PC-9 (cell line): Measurements from ENCODE around the gene SLC22A2. TPM values are rescaled to one million over a fixed set of nuclear protein-coding genes. Genes with fewer than 3 reads are reported as not detected.

Source experiments
- BruUV-seq: library from RNA; stranded (reverse); fragments of 400-500 nt; replicated peaks from 2 replicates; lab custom pipeline; 2021; lab: Mats Ljungman, UMichigan
- CTCF ChIA-PET: fragments of 300-600 bp; sonication (Branson Sonifier 250); formaldehyde crosslinking; loops from one replicate; lab custom pipeline; 2022; ENCODE audit warnings: antibody characterized with exemption; lab: Charles Lee
- POLR2A ChIA-PET: fragments of 300-600 bp; sonication (Branson Sonifier 250); formaldehyde crosslinking; loops from one replicate; lab custom pipeline; 2022; ENCODE audit warnings: antibody characterized with exemption; ENCODE audit not compliant: unreplicated experiment; lab: Charles Lee
- DNase-seq, 2 experiments: peaks; one replicate each; pipeline versions ENCODE4 v3.0.0 to v3.0.0-alpha.2; 2015 to 2022; ENCODE audit warnings: mixed read lengths in 1 of 2
- H2AFZ ChIP-seq: fragments of 200-600 bp; sonication (generic); 2 replicates; pipeline ENCODE4 v1.8.1; 2017; ENCODE audit warnings: antibody characterized with exemption
- H3F3A ChIP-seq: fragments of 200-600 bp; sonication (generic); 2 replicates; pipeline ENCODE4 v1.8.1; 2017; ENCODE audit warnings: antibody characterized with exemption, mild to moderate bottlenecking, low read depth; ENCODE audit not compliant: insufficient read depth
- H3K27ac ChIP-seq: fragments of 200-600 bp; sonication (generic); 2 replicates; pipeline ENCODE4 v1.6.1; 2016; ENCODE audit warnings: mixed run types
- H3K27me3 ChIP-seq: fragments of 200-600 bp; sonication (generic); 2 replicates; pipeline ENCODE4 v1.6.1; 2016; ENCODE audit warnings: low read depth, mixed run types; ENCODE audit not compliant: insufficient read depth
- H3K36me3 ChIP-seq: fragments of 200-600 bp; sonication (generic); 2 replicates; pipeline ENCODE4 v1.6.1; 2016; ENCODE audit warnings: low read depth, mixed run types
- H3K4me1 ChIP-seq: fragments of 200-600 bp; sonication (generic); replicated peaks from 2 replicates; pipeline ENCODE4 v1.6.1; 2016; ENCODE audit warnings: mixed run types; ENCODE audit not compliant: insufficient read depth
- H3K4me2 ChIP-seq: fragments of 200-600 bp; sonication (generic); 2 replicates; pipeline ENCODE4 v1.6.1; 2017; ENCODE audit warnings: mixed run types
- H3K4me3 ChIP-seq: fragments of 200-600 bp; sonication (generic); 2 replicates; pipeline ENCODE4 v1.6.1; 2016; ENCODE audit warnings: mixed run types
- H3K79me2 ChIP-seq: fragments of 200-600 bp; sonication (generic); 2 replicates; pipeline ENCODE4 v1.6.1; 2017; ENCODE audit warnings: low read depth, mixed run types
- H3K9me2 ChIP-seq: fragments of 200-600 bp; sonication (generic); 2 replicates; pipeline ENCODE4 v1.8.1; 2017; ENCODE audit warnings: mild to moderate bottlenecking; ENCODE audit not compliant: insufficient read depth
- H3K9me3 ChIP-seq: fragments of 200-600 bp; sonication (generic); 2 replicates; pipeline ENCODE4 v1.8.1; 2016; ENCODE audit warnings: low read depth; ENCODE audit not compliant: insufficient read depth
- H4K20me1 ChIP-seq: fragments of 200-600 bp; sonication (generic); 2 replicates; pipeline ENCODE4 v1.8.1; 2017; ENCODE audit not compliant: insufficient read depth
- CTCF ChIP-seq: fragments of 200-600 bp; sonication (generic); conservative IDR thresholded peaks from 2 replicates; pipeline ENCODE4 v1.6.1; 2017; ENCODE audit warnings: mixed run types, antibody characterized with exemption, mild to moderate bottlenecking, moderate library complexity
- EZH2 ChIP-seq: fragments of 200-600 bp; sonication (generic); IDR thresholded peaks from 2 replicates; pipeline ENCODE4 v1.8.0; 2017; ENCODE audit warnings: antibody characterized with exemption, low read depth
- intact Hi-C: fragments of 100-400 bp; cut with micrococcal nuclease; formaldehyde crosslinking; loops from one replicate; pipeline ENCODE4 v1.10.0; 2022; ENCODE audit not compliant: unreplicated experiment
- total RNA-seq: library from RNA; stranded (reverse); gene quantifications from 2 replicates; pipeline ENCODE4 v1.2.3, GENCODE V29; 2021

The SLC22A2 gene
- total RNA-seq, 1 experiment from 2014 or later, result not detected

DNA sequence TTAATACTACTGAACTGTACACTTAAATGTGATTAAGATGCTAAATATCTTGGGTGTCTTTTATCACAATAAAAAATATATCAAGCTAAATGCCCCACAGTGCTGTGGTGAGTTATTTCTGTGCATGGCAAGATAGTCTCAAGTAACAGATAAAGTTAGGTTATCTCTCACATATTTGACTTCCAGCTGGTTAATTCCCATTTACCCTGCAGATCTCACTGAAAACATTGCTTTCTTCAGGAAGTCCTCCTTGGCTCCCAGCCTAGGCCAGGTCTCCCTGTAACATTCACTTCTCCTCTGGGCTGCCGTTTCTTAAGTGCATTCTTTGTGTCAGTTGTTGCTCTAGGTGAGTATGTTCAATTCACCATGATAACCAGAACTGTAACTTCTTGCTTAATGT is 77.9 kb downstream of the SLC22A2 start:
- no TSS peak for BruUV-seq
- DNase-seq, result no peak
- CTCF ChIA-PET, result no interaction called here
- H3K9me2 ChIP-seq, result no peaks in the 10 kb centered on the region
- H3K79me2 ChIP-seq, result no peaks in the 10 kb centered on the region
- H3K9me3 ChIP-seq, result no peaks in the 10 kb centered on the region
- no peaks in the 10 kb centered on the region for H4K20me1 ChIP-seq
- no peak overlapping the region for H2AFZ ChIP-seq
- H3K4me1 ChIP-seq, result no peaks in the 10 kb centered on the region
- no peaks in the 10 kb centered on the region for H3K27me3 ChIP-seq
- POLR2A ChIA-PET, result no interaction called here
- no peak overlapping the region for H3K27ac ChIP-seq
- TF ChIP-seq CTCF (no peak), EZH2 (no peak)
- no peaks in the 10 kb centered on the region for H3F3A ChIP-seq
- no peak overlapping the region for H3K4me2 ChIP-seq
- no peak overlapping the region for H3K4me3 ChIP-seq
- intact Hi-C loops, result no loop called here
- no peaks in the 10 kb centered on the region for H3K36me3 ChIP-seq

DNA sequence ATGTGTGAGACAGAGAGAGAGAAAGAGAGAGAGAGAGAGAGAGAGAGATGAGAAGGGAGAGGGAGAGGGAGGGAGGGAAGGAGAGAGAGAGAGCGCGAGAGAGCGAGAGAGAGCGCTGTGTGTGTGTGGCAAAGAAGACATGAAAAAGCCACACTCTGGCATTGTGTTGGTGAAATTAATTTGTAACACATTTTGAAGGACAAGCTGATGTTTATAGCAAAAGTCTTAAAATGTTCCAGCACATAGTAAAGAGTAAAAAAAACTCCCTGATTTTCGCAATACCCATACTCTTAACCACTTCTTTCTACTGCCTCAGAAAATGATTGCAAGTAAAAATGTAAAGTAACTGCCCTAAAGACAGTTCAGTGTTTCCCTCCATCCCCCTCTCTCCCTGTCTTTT is 80.3 kb downstream of the SLC22A2 start:
- Histone ChIP-seq H3K27ac (no peak overlapping the region), H3F3A (no peaks in the 10 kb centered on the region), H3K9me3 (no peaks in the 10 kb centered on the region), H3K4me2 (no peak overlapping the region), H2AFZ (no peak overlapping the region), H4K20me1 (no peaks in the 10 kb centered on the region), H3K9me2 (no peaks in the 10 kb centered on the region), H3K79me2 (no peaks in the 10 kb centered on the region), H3K36me3 (no peaks in the 10 kb centered on the region), H3K4me3 (no peak overlapping the region), H3K27me3 (no peaks in the 10 kb centered on the region), H3K4me1 (no peaks in the 10 kb centered on the region)
- BruUV-seq, result no TSS peak
- TF ChIP-seq EZH2 (no peak), CTCF (no peak)
- POLR2A ChIA-PET, result no interaction called here
- CTCF ChIA-PET, result no interaction called here
- DNase-seq, result no peak
- intact Hi-C loops, result no loop called here

GRCh38 chr6:160177220-160177619 is 81.4 kb downstream of the SLC22A2 start:
- CTCF ChIA-PET, result no interaction called here
- DNase-seq, result no peak
- no peak overlapping the region for H3K27ac ChIP-seq
- no peaks in the 10 kb centered on the region for H3K79me2 ChIP-seq
- BruUV-seq, result no TSS peak
- H3K4me3 ChIP-seq, result no peak overlapping the region
- H3K4me1 ChIP-seq, result no peaks in the 10 kb centered on the region
- H4K20me1 ChIP-seq, result no peaks in the 10 kb centered on the region
- H3F3A ChIP-seq, result no peaks in the 10 kb centered on the region
- H3K4me2 ChIP-seq, result no peak overlapping the region
- TF ChIP-seq CTCF (no peak), EZH2 (no peak)
- H3K9me2 ChIP-seq, result no peaks in the 10 kb centered on the region
- H2AFZ ChIP-seq, result no peak overlapping the region
- H3K36me3 ChIP-seq, result no peaks in the 10 kb centered on the region
- POLR2A ChIA-PET, result interaction anchor here (0.7 kb wide), 1 partner anchor 458 kb away, joined by 8 read pairs; no protein-coding TSS in a partner anchor
- no peaks in the 10 kb centered on the region for H3K27me3 ChIP-seq
- intact Hi-C loops, result no loop called here
- no peaks in the 10 kb centered on the region for H3K9me3 ChIP-seq
